ENCODE measurements around the gene TMEM239.

TMEM239 gene

GRCh38 chr20:2851086-2851485 is 34.9 kb downstream of the TMEM239 start:
- DNase-seq, result no peak

GRCh38 chr20:2858591-2858990 is 42.4 kb downstream of the TMEM239 start:
- DNase-seq, result no peak

GRCh38 chr20:2859330-2860121 is 43.4 kb downstream of the TMEM239 start:
- DNase-seq, result no peak

- no peak for DNase-seq
Measured at GRCh38 chr20:2864626-2865025, 48.5 kb downstream of the TMEM239 start.

- no peak for DNase-seq
Measured at GRCh38 chr20:2865101-2865500, 48.9 kb downstream of the TMEM239 start.

- DNase-seq, result peak; percentile 75
Measured at GRCh38 chr20:2865630-2866029, 49.5 kb downstream of the TMEM239 start.

GRCh38 chr20:2866236-2866635 is 50.1 kb downstream of the TMEM239 start:
- peak; percentile 24 for DNase-seq

GRCh38 chr20:2867081-2867864 is 51.1 kb downstream of the TMEM239 start:
- DNase-seq, result no peak

Data from activated CD4-positive, alpha-beta T cell treated with anti-CD3 and anti-CD28 coated beads for 48 hours (primary cell).